Prostate gland (tissue), 2 donors: ENCODE measurements around the gene FOXRED2. TPM values are rescaled to one million over a fixed set of nuclear protein-coding genes. Genes with fewer than 3 reads are reported as not detected.
"Not testable (repeated sequence)": the region's sequence is repeated elsewhere in the genome, so short reads cannot be mapped to it uniquely, and the experiment has no call there.

Source experiments
- DNase-seq: peaks from one replicate; pipeline ENCODE4 v3.0.0-alpha.2; 2019; ENCODE audit warnings: low spot score
- H3K27ac ChIP-seq, 2 donors: fragments of 200-600 bp; sonication (generic); 2 replicates each; pipeline ENCODE4 v1.5.1; 2017 to 2019
- H3K27me3 ChIP-seq: fragments of 200-600 bp; sonication (generic); replicated peaks from 2 replicates; pipeline ENCODE4 v1.5.1; 2019; ENCODE audit not compliant: insufficient read depth
- H3K36me3 ChIP-seq, 2 donors: fragments of 200-600 bp; sonication (generic); 1 replicate in 1 of 2; 2 replicates in 1 of 2; pipeline versions ENCODE4 v1.5.1 to v1.8.1; 2017 to 2019
- H3K4me1 ChIP-seq: fragments of 200-600 bp; sonication (generic); replicated peaks from 2 replicates; pipeline ENCODE4 v1.5.1; 2019
- H3K4me3 ChIP-seq, 2 donors: fragments of 200-600 bp; sonication (generic); 2 replicates each; pipeline ENCODE4 v1.5.1; 2017 to 2019
- H3K9me3 ChIP-seq: fragments of 200-600 bp; sonication (generic); 2 replicates; pipeline ENCODE4 v1.5.1; 2017
- POLR2A ChIP-seq: fragments of 450-650 bp; IDR thresholded peaks from one replicate; pipeline ENCODE4 v1.6.1; 2016; ENCODE audit warnings: antibody characterized with exemption, mild to moderate bottlenecking
- POLR2AphosphoS5 ChIP-seq: sonication (generic); formaldehyde crosslinking; IDR thresholded peaks from one replicate; pipeline ENCODE4 v1.6.1; 2017; ENCODE audit warnings: antibody characterized with exemption
- WGBS: methylation state at CpG from one replicate; pipeline ENCODE4 v1.1.5; 2018; 5-methylcytosine and 5-hydroxymethylcytosine counted together
- intact Hi-C: fragments of 100-400 bp; cut with DNase I; formaldehyde crosslinking; loops from one replicate; pipeline ENCODE4 v1.14.2; 2022
- total RNA-seq, 2 donors: library from RNA; depleted of rRNA; stranded (reverse); fragments of >200 nt; gene quantifications; one replicate each; pipeline ENCODE4 v1.1.0, GENCODE V29; 2016
- TF ChIP-seq, protein P1 (sequence below), 4 experiments: fragments of 200-600 bp in 2 of 4; fragments of 450-650 bp in 2 of 4; sonication (generic) in 2 of 4; IDR thresholded peaks; 1 replicate in 3 of 4; 2 replicates in 1 of 4; pipeline ENCODE4 v1.5.1; 2016 to 2019; ENCODE audit warnings: antibody characterized with exemption in 4 of 4, mild to moderate bottlenecking in 2 of 4, moderate library complexity in 2 of 4

Gene FOXRED2
- total RNA-seq, 2 donors from 2014 or later, result 24.7 to 33.7 TPM

DNA sequence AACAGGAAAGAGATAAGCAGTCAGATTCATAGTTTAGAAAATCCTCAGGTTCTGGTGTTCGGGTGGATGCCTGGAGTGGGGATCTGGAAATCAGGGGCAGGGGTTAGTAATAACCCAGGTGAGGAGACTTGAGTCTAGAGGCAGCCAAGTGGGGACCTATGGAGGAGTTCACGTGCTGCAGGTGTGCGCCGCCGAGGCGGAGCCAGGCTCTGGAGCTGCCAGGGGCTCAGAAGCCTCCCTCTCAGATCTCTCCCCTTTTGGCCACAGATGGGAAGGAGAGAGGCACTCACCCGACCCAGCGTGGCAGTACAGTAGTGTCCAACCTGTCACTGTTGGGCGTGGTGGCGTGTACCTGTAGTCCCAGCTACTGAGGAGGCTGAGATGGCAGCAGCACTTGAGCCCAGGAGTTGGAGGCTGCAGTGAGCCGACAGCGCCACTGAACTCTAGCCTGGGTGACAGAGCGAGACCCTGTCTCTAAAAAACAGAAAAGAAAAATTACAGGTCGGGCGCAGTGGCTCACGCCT, 52.9 kb downstream of the FOXRED2 start:
- Histone ChIP-seq H3K27ac (peak overlapping the region; percentile 96 to 98), H3K4me1 (peaks cover 17% of the 10 kb centered on the region), H3K36me3 (no peaks in the 10 kb centered on the region), H3K9me3 (no peaks in the 10 kb centered on the region), H3K27me3 (no peaks in the 10 kb centered on the region), H3K4me3 (no peak overlapping the region)
- DNase-seq, result no peak
- TF ChIP-seq, protein P1, sequence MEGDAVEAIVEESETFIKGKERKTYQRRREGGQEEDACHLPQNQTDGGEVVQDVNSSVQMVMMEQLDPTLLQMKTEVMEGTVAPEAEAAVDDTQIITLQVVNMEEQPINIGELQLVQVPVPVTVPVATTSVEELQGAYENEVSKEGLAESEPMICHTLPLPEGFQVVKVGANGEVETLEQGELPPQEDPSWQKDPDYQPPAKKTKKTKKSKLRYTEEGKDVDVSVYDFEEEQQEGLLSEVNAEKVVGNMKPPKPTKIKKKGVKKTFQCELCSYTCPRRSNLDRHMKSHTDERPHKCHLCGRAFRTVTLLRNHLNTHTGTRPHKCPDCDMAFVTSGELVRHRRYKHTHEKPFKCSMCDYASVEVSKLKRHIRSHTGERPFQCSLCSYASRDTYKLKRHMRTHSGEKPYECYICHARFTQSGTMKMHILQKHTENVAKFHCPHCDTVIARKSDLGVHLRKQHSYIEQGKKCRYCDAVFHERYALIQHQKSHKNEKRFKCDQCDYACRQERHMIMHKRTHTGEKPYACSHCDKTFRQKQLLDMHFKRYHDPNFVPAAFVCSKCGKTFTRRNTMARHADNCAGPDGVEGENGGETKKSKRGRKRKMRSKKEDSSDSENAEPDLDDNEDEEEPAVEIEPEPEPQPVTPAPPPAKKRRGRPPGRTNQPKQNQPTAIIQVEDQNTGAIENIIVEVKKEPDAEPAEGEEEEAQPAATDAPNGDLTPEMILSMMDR (IDR thresholded peaks at IDR 0.05), result no peak
- no peak for TF ChIP-seq POLR2A
- WGBS, result 96% methylated on average over 16 of the region's 16 CpGs
- intact Hi-C loops, result loop anchor here (2.0 kb wide), 1 partner anchor 65 kb away; no protein-coding TSS in a partner anchor

- TF ChIP-seq POLR2AphosphoS5, result peak; percentile 72
- peak overlapping the region; percentile 96 to 98 for H3K27ac ChIP-seq
- H3K36me3 ChIP-seq, H3K9me3 ChIP-seq, DNase-seq, H3K27me3 ChIP-seq, H3K4me3 ChIP-seq, intact Hi-C loops: not testable (repeated sequence)
- 87% methylated on average over 5 of the region's 5 CpGs for WGBS
- peaks cover 17% of the 10 kb centered on the region for H3K4me1 ChIP-seq
These were observed 53.7 kb downstream of the FOXRED2 start for GRCh38 chr22:36452978-36453607.

- 81% methylated on average over 9 of the region's 9 CpGs for WGBS
- H3K4me3 ChIP-seq, result no peak overlapping the region
- no peaks in the 10 kb centered on the region for H3K36me3 ChIP-seq
- peak overlapping the region; percentile 96 to 98 for H3K27ac ChIP-seq
- peaks cover 17% of the 10 kb centered on the region for H3K4me1 ChIP-seq
- H3K27me3 ChIP-seq, result no peaks in the 10 kb centered on the region
- TF ChIP-seq POLR2AphosphoS5, result no peak
- TF ChIP-seq, protein P1 (IDR thresholded peaks at IDR 0.05), result no peak
- no peak for TF ChIP-seq POLR2A
- H3K9me3 ChIP-seq, result no peaks in the 10 kb centered on the region
- intact Hi-C loops, result no loop called here
- DNase-seq, result no peak
These were observed 54.4 kb downstream of the FOXRED2 start for GRCh38 chr22:36452250-36452977.

GRCh38 chr22:36450923-36451322, 55.9 kb downstream of the FOXRED2 start:
- Histone ChIP-seq H3K4me1 (peaks cover 17% of the 10 kb centered on the region), H3K27ac (peak overlapping the region; percentile 96 to 98)
- 94% methylated on average over 7 of the region's 7 CpGs for WGBS
- intact Hi-C loops, H3K9me3 ChIP-seq, H3K4me3 ChIP-seq, DNase-seq, H3K27me3 ChIP-seq, H3K36me3 ChIP-seq: not testable (repeated sequence)

GRCh38 chr22:36449596-36450175, 57.2 kb downstream of the FOXRED2 start:
- TF ChIP-seq POLR2AphosphoS5 (no peak), POLR2A (no peak)
- TF ChIP-seq, protein P1 (IDR thresholded peaks at IDR 0.05), result no peak
- Histone ChIP-seq H3K27me3 (no peaks in the 10 kb centered on the region), H3K27ac (peak overlapping the region; percentile 80 to 82), H3K4me1 (peaks cover 13% of the 10 kb centered on the region), H3K4me3 (no peak overlapping the region), H3K9me3 (no peaks in the 10 kb centered on the region), H3K36me3 (no peaks in the 10 kb centered on the region)
- intact Hi-C loops, result loop anchor here (5.0 kb wide), 1 partner anchor 37 kb away; no protein-coding TSS in a partner anchor
- WGBS, result 68% methylated on average over 11 of the region's 11 CpGs
- no peak for DNase-seq
